ENCODE data around the gene SMYD3.

The SMYD3 gene

GRCh38 chr1:246471688-246472087 lies 35.4 kb downstream of the SMYD3 start:
- TF ChIP-seq POLR2A (IDR thresholded peaks at IDR 0.05; ENCODE audit: low read length) (no peak), GATA1 (IDR thresholded peaks at IDR 0.05; ENCODE audit: low read depth, low read length) (no peak)
- DNase-seq = no peak

GRCh38 chr1:246470585-246470984 lies 36.5 kb downstream of the SMYD3 start:
- no peak for TF ChIP-seq GATA1 (IDR thresholded peaks at IDR 0.05; ENCODE audit: low read depth, low read length)
- no peak for TF ChIP-seq POLR2A (IDR thresholded peaks at IDR 0.05; ENCODE audit: low read length)
- no peak for DNase-seq

GRCh38 chr1:246462986-246463385 lies 44.1 kb downstream of the SMYD3 start:
- no peak for DNase-seq

GRCh38 chr1:246460406-246460805 lies 46.7 kb downstream of the SMYD3 start:
- DNase-seq = no peak
- no peak for TF ChIP-seq GATA1 (IDR thresholded peaks at IDR 0.05; ENCODE audit: low read depth, low read length)
- TF ChIP-seq POLR2A (IDR thresholded peaks at IDR 0.05; ENCODE audit: low read length) = no peak

More at GRCh38 chr1:246462986-246463385, 44.1 kb downstream of the SMYD3 start:
- TF ChIP-seq POLR2A (IDR thresholded peaks at IDR 0.05; ENCODE audit: low read length) (no peak), GATA1 (IDR thresholded peaks at IDR 0.05; ENCODE audit: low read depth, low read length) (no peak)

- DNase-seq = peak in 1 of 2 experiments; percentile 30
- TF ChIP-seq GATA1 (IDR thresholded peaks at IDR 0.05; ENCODE audit: low read depth, low read length) (no peak), POLR2A (IDR thresholded peaks at IDR 0.05; ENCODE audit: low read length) (no peak)
Measured at GRCh38 chr1:246459221-246459620, 47.9 kb downstream of the SMYD3 start.

GRCh38 chr1:246455476-246455875 lies 51.6 kb downstream of the SMYD3 start:
- TF ChIP-seq POLR2A (IDR thresholded peaks at IDR 0.05; ENCODE audit: low read length) (no peak), GATA1 (IDR thresholded peaks at IDR 0.05; ENCODE audit: low read depth, low read length) (no peak)
- no peak for DNase-seq

GRCh38 chr1:246454655-246455054 lies 52.4 kb downstream of the SMYD3 start:
- TF ChIP-seq POLR2A (IDR thresholded peaks at IDR 0.05; ENCODE audit: low read length) = no peak
- TF ChIP-seq GATA1 (IDR thresholded peaks at IDR 0.05; ENCODE audit: low read depth, low read length) = no peak
- DNase-seq = no peak

- TF ChIP-seq GATA1 (IDR thresholded peaks at IDR 0.05; ENCODE audit: low read depth, low read length) (no peak), POLR2A (IDR thresholded peaks at IDR 0.05; ENCODE audit: low read length) (no peak)
- DNase-seq = peak; percentile 43 to 62
Measured at GRCh38 chr1:246450611-246451251, 56.3 kb downstream of the SMYD3 start.

GRCh38 chr1:246448373-246448772 lies 58.7 kb downstream of the SMYD3 start:
- TF ChIP-seq GATA1 (IDR thresholded peaks at IDR 0.05; ENCODE audit: low read depth, low read length) (no peak), POLR2A (IDR thresholded peaks at IDR 0.05; ENCODE audit: low read length) (no peak)
- no peak for DNase-seq

GRCh38 chr1:246447501-246447900 lies 59.6 kb downstream of the SMYD3 start:
- TF ChIP-seq POLR2A (IDR thresholded peaks at IDR 0.05; ENCODE audit: low read length) (no peak), GATA1 (IDR thresholded peaks at IDR 0.05; ENCODE audit: low read depth, low read length) (no peak)
- DNase-seq = no peak

- peak in 1 of 2 experiments; percentile 5 for DNase-seq
- TF ChIP-seq GATA1 (IDR thresholded peaks at IDR 0.05; ENCODE audit: low read depth, low read length) (no peak), POLR2A (IDR thresholded peaks at IDR 0.05; ENCODE audit: low read length) (no peak)
Measured at GRCh38 chr1:246445503-246445902, 61.6 kb downstream of the SMYD3 start.

GRCh38 chr1:246444617-246445016 lies 62.5 kb downstream of the SMYD3 start:
- DNase-seq = no peak
- no peak for TF ChIP-seq POLR2A (IDR thresholded peaks at IDR 0.05; ENCODE audit: low read length)
- TF ChIP-seq GATA1 (IDR thresholded peaks at IDR 0.05; ENCODE audit: low read depth, low read length) = no peak

- TF ChIP-seq GATA1 (IDR thresholded peaks at IDR 0.05; ENCODE audit: low read depth, low read length) = no peak
- TF ChIP-seq POLR2A (IDR thresholded peaks at IDR 0.05; ENCODE audit: low read length) = no peak
Measured at GRCh38 chr1:246437961-246438360, 69.1 kb downstream of the SMYD3 start.

GRCh38 chr1:246435421-246436041 lies 71.5 kb downstream of the SMYD3 start:
- TF ChIP-seq GATA1 (IDR thresholded peaks at IDR 0.05; ENCODE audit: low read depth, low read length) (no peak), POLR2A (IDR thresholded peaks at IDR 0.05; ENCODE audit: low read length) (no peak)

More at GRCh38 chr1:246437961-246438360, 69.1 kb downstream of the SMYD3 start:
- no peak for DNase-seq

GRCh38 chr1:246434335-246434734 lies 72.7 kb downstream of the SMYD3 start:
- no peak for TF ChIP-seq GATA1 (IDR thresholded peaks at IDR 0.05; ENCODE audit: low read depth, low read length)
- TF ChIP-seq POLR2A (IDR thresholded peaks at IDR 0.05; ENCODE audit: low read length) = no peak
- no peak for DNase-seq

More at GRCh38 chr1:246435421-246436041, 71.5 kb downstream of the SMYD3 start:
- no peak for DNase-seq
